B cell (primary cell): ENCODE measurements around the gene LASP1. TPM values are rescaled to one million over a fixed set of nuclear protein-coding genes. Genes with fewer than 3 reads are reported as not detected.
"Not testable (repeated sequence)": the region's sequence is repeated elsewhere in the genome, so short reads cannot be mapped to it uniquely, and the experiment has no call there.

Experiments used
- ATAC-seq: fragments of 200-7000 bp; cut with Tn5 transposase; one replicate; pipeline ENCODE4 v1.10.0; 2021; ENCODE audit warnings: low read depth, mild to moderate bottlenecking, moderate number of reproducible peaks, moderate library complexity
- CTCF ChIA-PET: fragments of 350-600 bp; sonication (Branson Sonifier 250); formaldehyde crosslinking; loops from one replicate; lab custom pipeline; 2021; ENCODE audit warnings: antibody characterized with exemption, inconsistent platforms; lab: Charles Lee
- POLR2A ChIA-PET: fragments of 350-600 bp; sonication (Branson Sonifier 250); formaldehyde crosslinking; loops from one replicate; lab custom pipeline; 2021; ENCODE audit warnings: antibody characterized with exemption; lab: Charles Lee
- DNase-seq: peaks from one replicate; pipeline ENCODE4 v3.0.0; 2013
- H2AFZ ChIP-seq: 2 replicates; pipeline ENCODE4 v1.6.1; 2012; ENCODE audit warnings: mild to moderate bottlenecking, low read depth, low read length; ENCODE audit not compliant: insufficient read depth, poor library complexity, severe bottlenecking
- H3K27ac ChIP-seq, 2 donors: 1 replicate in 1 of 2; 2 replicates in 1 of 2; pipeline ENCODE4 v1.5.1; 2012 to 2013; ENCODE audit warnings: low read length in 2 of 2, mild to moderate bottlenecking in 2 of 2, moderate library complexity in 1 of 2
- H3K27me3 ChIP-seq, 4 experiments: fragments of 200-600 bp in 1 of 4; sonication (generic) in 1 of 4; replicated peaks in 1 of 4; 1 replicate in 2 of 4; 2 replicates in 2 of 4; pipeline versions ENCODE4 v1.6.1 to v1.7.0; 2013 to 2016; ENCODE audit warnings: low read length in 3 of 4, mild to moderate bottlenecking in 2 of 4, mixed read lengths in 1 of 4, moderate library complexity in 1 of 4; ENCODE audit not compliant: insufficient read depth in 4 of 4, control insufficient read depth in 3 of 4; ENCODE audit errors: control extremely low read depth in 1 of 4
- H3K36me3 ChIP-seq, 2 experiments: replicated peaks in 1 of 2; 1 replicate in 1 of 2; 2 replicates in 1 of 2; pipeline versions ENCODE4 v1.6.1 to v1.7.1; 2013; ENCODE audit warnings: low read length in 1 of 2; ENCODE audit not compliant: insufficient read depth in 2 of 2, control insufficient read depth in 1 of 2; ENCODE audit errors: control extremely low read depth in 1 of 2, extremely low read depth in 1 of 2
- H3K4me1 ChIP-seq, 2 donors: fragments of 200-600 bp in 1 of 2; sonication (generic) in 1 of 2; 1 replicate in 1 of 2; 2 replicates in 1 of 2; pipeline versions ENCODE4 v1.5.1 to v1.6.1; 2013 to 2017; ENCODE audit warnings: low read length in 2 of 2; ENCODE audit not compliant: control insufficient read depth in 2 of 2, insufficient read depth in 2 of 2
- H3K4me2 ChIP-seq: replicated peaks from 2 replicates; pipeline ENCODE3; 2012; ENCODE audit warnings: mild to moderate bottlenecking, low read depth, low read length; ENCODE audit not compliant: poor library complexity, severe bottlenecking
- H3K4me3 ChIP-seq, 5 experiments: fragments of 200-600 bp in 1 of 5; sonication (generic) in 1 of 5; 1 replicate in 3 of 5; 2 replicates in 2 of 5; pipeline versions ENCODE4 v1.5.1 to v1.7.0; 2011 to 2016; ENCODE audit warnings: low read length in 4 of 5, mild to moderate bottlenecking in 4 of 5, low read depth in 2 of 5, control low read depth in 1 of 5, moderate library complexity in 1 of 5; ENCODE audit not compliant: insufficient read depth in 1 of 5; ENCODE audit errors: control extremely low read depth in 1 of 5, extremely low read depth in 1 of 5
- H3K79me2 ChIP-seq: fragments of 200-600 bp; sonication (generic); one replicate; pipeline ENCODE4 v1.6.0; 2016; ENCODE audit warnings: low read length; ENCODE audit not compliant: control insufficient read depth, insufficient read depth
- H3K9ac ChIP-seq: fragments of 200-600 bp; sonication (generic); 2 replicates; pipeline ENCODE4 v1.6.1; 2017; ENCODE audit warnings: mild to moderate bottlenecking, low read length, moderate library complexity
- H3K9me3 ChIP-seq, 3 donors: one replicate each; pipeline versions ENCODE4 v1.6.1 to v1.7.1; 2013; ENCODE audit warnings: low read length in 2 of 3; ENCODE audit not compliant: control insufficient read depth in 2 of 3, insufficient read depth in 1 of 3; ENCODE audit errors: control extremely low read depth in 1 of 3
- H4K20me1 ChIP-seq: 2 replicates; pipeline ENCODE4 v1.6.0; 2012; ENCODE audit warnings: mild to moderate bottlenecking, low read length; ENCODE audit not compliant: insufficient read depth, control insufficient read depth, poor library complexity, severe bottlenecking
- H3K27ac Mint-ChIP-seq: one replicate; pipeline ENCODE4 v1.8.0; 2021; ENCODE audit warnings: mixed read lengths
- H3K27me3 Mint-ChIP-seq: one replicate; pipeline ENCODE4 v1.8.0; 2021; ENCODE audit warnings: mixed read lengths
- H3K4me1 Mint-ChIP-seq: one replicate; pipeline ENCODE4 v1.8.0; 2021; ENCODE audit warnings: mixed read lengths
- H3K4me3 Mint-ChIP-seq: one replicate; pipeline ENCODE4 v1.8.0; 2021; ENCODE audit warnings: mixed read lengths
- H3K9me3 Mint-ChIP-seq: one replicate; pipeline ENCODE4 v1.8.0; 2022; ENCODE audit warnings: mixed read lengths; ENCODE audit not compliant: insufficient read depth
- EZH2 ChIP-seq: IDR thresholded peaks from 2 replicates; pipeline ENCODE4 v1.6.1; 2012; ENCODE audit warnings: borderline replicate concordance, low read depth, mild to moderate bottlenecking, moderate library complexity, low read length; ENCODE audit not compliant: insufficient read depth, poor library complexity, severe bottlenecking
- WGBS: methylation state at CpG from one replicate; pipeline ENCODE4 v1.1.5; 2013; ENCODE audit warnings: missing lambda C conversion rate; ENCODE audit not compliant: insufficient coverage; 5-methylcytosine and 5-hydroxymethylcytosine counted together
- intact Hi-C: fragments of 100-400 bp; cut with micrococcal nuclease; formaldehyde crosslinking; loops from one replicate; pipeline ENCODE4 v1.10.0; 2022
- polyA plus RNA-seq: library from polyadenylated mRNA; depleted of rRNA; stranded (reverse); fragments of >200 nt; gene quantifications from 2 replicates; pipeline ENCODE4 v1.2.3, GENCODE V29; 2012
- total RNA-seq, 2 donors: library from RNA; stranded (reverse); fragments of 120-200 nt in 1 of 2; gene quantifications; 1 replicate in 1 of 2; 2 replicates in 1 of 2; pipeline versions ENCODE4 v1.2.3 to v1.2.4, GENCODE V29; 2013 to 2022
- TF ChIP-seq, protein P1 (sequence below): fragments of 200-600 bp; IDR thresholded peaks from one replicate; pipeline ENCODE4 v1.8.0; 2022; ENCODE audit warnings: antibody characterized with exemption, mild to moderate bottlenecking

The LASP1 gene
- total and polyA plus RNA-seq, 2 donors (not counting 1 experiment from before 2014, with no cell fraction given) = 51.6 to 125 TPM

DNA sequence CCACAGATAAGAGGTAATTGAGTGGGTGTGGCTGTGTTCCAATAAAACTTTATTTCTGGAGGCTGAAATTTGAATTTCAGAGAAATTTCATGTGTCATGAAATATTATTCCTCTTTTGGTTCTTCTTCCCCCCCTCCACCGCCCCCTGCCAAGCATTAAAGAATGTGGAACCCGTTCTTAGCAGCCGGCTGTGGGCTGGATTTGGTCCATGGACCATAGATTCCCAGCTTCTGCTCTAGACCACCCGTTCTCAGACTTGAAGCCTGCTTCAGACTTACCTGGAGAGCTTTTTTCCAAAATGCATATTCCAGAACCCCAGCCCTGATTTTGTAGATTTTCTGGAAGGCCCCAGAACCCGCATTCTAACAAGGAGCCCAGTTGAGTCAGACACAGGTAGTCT, 40.5 kb downstream of the LASP1 start:
- ChIA-PET CTCF (interaction anchor here (0.8 kb wide), 1 partner anchor 264 kb away, joined by 3 read pairs; no protein-coding TSS in a partner anchor), POLR2A (no interaction called here)
- H4K20me1 ChIP-seq = peaks cover 87% of the 10 kb centered on the region

DNA sequence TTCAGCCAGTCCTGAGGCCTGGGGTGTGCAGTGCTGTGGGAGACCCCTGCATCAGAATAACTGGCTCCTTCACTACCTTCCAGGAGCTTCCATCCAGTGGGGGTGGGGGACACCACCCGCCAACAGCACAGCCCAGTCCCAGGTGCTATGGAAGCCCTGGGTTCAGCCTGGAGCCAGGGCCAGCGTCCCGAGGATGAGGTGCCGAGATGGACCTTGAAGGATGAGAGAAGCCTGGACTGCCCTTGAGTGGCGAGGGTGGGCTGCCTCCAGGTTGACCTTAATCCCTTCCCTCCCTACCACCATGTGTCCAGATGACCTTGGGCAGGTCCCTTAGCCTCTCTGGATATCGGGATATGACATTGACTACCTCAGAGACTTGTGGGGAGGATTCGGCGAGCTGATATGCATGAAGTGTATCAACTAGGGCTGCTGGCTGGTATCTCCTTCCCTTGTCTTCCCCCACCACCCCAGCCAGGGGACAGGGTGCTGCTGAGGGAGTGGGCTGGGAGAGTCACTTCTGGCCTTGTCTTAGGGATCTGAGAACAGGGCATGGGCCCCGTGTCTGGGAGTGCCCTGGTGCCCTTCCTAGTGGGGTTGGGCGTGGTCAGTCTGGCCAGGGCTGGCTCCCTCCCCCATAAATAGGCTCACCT, 41.3 kb downstream of the LASP1 start:
- Histone ChIP-seq H3K36me3 (peaks cover 2 to 67% of the 10 kb centered on the region in 2 experiments), H3K9ac (no peak overlapping the region), H3K4me3 (no peak overlapping the region), H3K27me3 (no peaks in the 10 kb centered on the region), H3K79me2 (peaks cover 70% of the 10 kb centered on the region), H3K4me2 (no peak overlapping the region), H3K9me3 (no peaks in the 10 kb centered on the region), H2AFZ (no peak overlapping the region), H3K27ac (no peak overlapping the region), H4K20me1 (peaks cover 87% of the 10 kb centered on the region), H3K4me1 (peaks cover 9 to 22% of the 10 kb centered on the region in 2 donors)
- POLR2A ChIA-PET = no interaction called here
- TF ChIP-seq, protein P1, sequence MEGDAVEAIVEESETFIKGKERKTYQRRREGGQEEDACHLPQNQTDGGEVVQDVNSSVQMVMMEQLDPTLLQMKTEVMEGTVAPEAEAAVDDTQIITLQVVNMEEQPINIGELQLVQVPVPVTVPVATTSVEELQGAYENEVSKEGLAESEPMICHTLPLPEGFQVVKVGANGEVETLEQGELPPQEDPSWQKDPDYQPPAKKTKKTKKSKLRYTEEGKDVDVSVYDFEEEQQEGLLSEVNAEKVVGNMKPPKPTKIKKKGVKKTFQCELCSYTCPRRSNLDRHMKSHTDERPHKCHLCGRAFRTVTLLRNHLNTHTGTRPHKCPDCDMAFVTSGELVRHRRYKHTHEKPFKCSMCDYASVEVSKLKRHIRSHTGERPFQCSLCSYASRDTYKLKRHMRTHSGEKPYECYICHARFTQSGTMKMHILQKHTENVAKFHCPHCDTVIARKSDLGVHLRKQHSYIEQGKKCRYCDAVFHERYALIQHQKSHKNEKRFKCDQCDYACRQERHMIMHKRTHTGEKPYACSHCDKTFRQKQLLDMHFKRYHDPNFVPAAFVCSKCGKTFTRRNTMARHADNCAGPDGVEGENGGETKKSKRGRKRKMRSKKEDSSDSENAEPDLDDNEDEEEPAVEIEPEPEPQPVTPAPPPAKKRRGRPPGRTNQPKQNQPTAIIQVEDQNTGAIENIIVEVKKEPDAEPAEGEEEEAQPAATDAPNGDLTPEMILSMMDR = no peak
- TF ChIP-seq EZH2 = no peak
- no peaks in the 10 kb centered on the region for H3K9me3 Mint-ChIP-seq
- no peak for DNase-seq
- 97% methylated on average over 4 of the region's 10 CpGs for WGBS
- no peak for ATAC-seq
- H3K4me3 Mint-ChIP-seq = no peak overlapping the region
- intact Hi-C loops = no loop called here
- CTCF ChIA-PET = interaction anchor here (0.8 kb wide), 1 partner anchor 264 kb away, joined by 3 read pairs; no protein-coding TSS in a partner anchor
- H3K27ac Mint-ChIP-seq = no peak overlapping the region
- no peaks in the 10 kb centered on the region for H3K27me3 Mint-ChIP-seq
- H3K4me1 Mint-ChIP-seq = peaks cover 23% of the 10 kb centered on the region

More for the DNA sequence above, 40.5 kb downstream of the LASP1 start:
- Histone ChIP-seq H3K79me2 (peaks cover 78% of the 10 kb centered on the region), H3K9me3 (no peaks in the 10 kb centered on the region), H3K4me2 (no peak overlapping the region), H3K27ac (no peak overlapping the region), H2AFZ (no peak overlapping the region), H3K4me3 (no peak overlapping the region), H3K4me1 (peaks cover 13 to 31% of the 10 kb centered on the region in 2 donors), H3K9ac (no peak overlapping the region), H3K36me3 (peaks cover 2 to 59% of the 10 kb centered on the region in 2 experiments), H3K27me3 (no peaks in the 10 kb centered on the region)
- ATAC-seq (no peak), DNase-seq (no peak)
- Mint-ChIP-seq H3K9me3 (no peaks in the 10 kb centered on the region), H3K4me3 (no peak overlapping the region), H3K27ac (no peak overlapping the region), H3K27me3 (no peaks in the 10 kb centered on the region), H3K4me1 (peaks cover 30% of the 10 kb centered on the region)
- intact Hi-C loops = no loop called here
- TF ChIP-seq, protein P1 = no peak
- no peak for TF ChIP-seq EZH2
- 89% methylated on average over 4 of the region's 5 CpGs for WGBS

DNA sequence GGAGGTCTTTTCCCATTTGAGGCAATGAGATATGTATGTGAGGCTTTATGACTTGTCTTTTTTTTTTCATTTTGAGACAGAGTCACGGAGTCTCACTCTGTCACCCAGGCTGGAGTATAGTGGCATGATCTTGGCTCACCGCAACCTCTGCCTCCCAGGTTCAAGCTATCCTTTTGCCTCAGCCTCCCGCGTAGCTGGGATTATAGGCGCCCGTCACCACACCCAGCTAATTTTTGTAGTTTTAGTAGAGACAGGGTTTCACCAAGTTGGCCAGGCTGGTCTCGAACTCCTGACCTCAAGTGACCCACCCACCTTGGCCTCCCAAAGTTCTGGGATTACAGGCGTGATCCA, 41.8 kb downstream of the LASP1 start:
- H2AFZ ChIP-seq, H3K4me2 ChIP-seq, H3K27ac Mint-ChIP-seq, H3K9me3 ChIP-seq, H3K4me3 ChIP-seq, H3K27me3 Mint-ChIP-seq, H3K9ac ChIP-seq, CTCF ChIA-PET, H3K9me3 Mint-ChIP-seq, DNase-seq, H3K27ac ChIP-seq, intact Hi-C loops, POLR2A ChIA-PET, ATAC-seq, H3K27me3 ChIP-seq, H3K4me3 Mint-ChIP-seq: not testable (repeated sequence)
- Histone ChIP-seq H4K20me1 (peaks cover 86% of the 10 kb centered on the region), H3K79me2 (peaks cover 65% of the 10 kb centered on the region), H3K4me1 (peaks cover 7 to 17% of the 10 kb centered on the region in 2 donors), H3K36me3 (peaks cover 2 to 67% of the 10 kb centered on the region in 2 experiments)
- 97% methylated on average over 5 of the region's 8 CpGs for whole genome bisulfite sequencing
- peaks cover 19% of the 10 kb centered on the region for H3K4me1 Mint-ChIP-seq
